ENCODE data around the gene LIPC.

LIPC gene

DNA sequence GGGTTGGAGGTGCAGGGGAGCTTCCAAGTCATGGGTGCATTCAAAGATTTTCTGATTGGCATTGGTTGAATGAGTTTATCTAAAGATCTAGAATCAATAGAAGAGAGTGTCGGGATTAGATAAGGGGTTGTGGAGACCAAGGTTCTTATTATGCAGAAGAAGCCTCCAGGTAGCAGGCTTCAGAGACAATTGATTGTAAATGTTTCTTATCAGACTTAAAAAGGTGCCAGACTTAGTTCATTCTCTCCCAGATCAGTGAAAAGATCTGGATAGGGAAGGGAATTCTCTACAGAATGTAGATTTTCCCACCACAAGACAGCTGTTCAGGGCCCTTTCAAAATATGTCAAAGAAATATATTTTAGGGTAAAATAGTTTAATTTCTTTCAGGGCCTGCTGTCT, 129.5 kb downstream of the LIPC start:
- DNase-seq, result no peak

DNA sequence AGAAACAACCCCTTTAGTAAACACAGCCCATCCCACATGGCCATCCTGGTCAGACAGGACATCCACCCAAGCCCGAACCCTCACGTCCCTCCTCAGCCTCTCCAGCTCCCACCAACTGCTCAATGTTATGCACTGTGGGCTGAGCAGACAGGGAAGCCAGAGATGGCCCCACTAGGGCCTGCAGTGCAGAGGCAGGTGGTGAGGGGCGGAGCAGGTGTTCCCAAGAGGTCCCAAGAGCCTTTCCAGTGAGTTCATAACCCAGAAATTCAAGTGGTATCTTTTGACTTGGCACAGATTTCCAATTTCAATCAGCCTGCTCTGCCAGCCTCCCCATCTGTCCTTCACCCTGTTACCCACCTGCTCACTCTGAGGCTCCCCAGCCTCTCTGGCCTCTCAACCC, 130.3 kb downstream of the LIPC start:
- peak; percentile 85 for DNase-seq

DNA sequence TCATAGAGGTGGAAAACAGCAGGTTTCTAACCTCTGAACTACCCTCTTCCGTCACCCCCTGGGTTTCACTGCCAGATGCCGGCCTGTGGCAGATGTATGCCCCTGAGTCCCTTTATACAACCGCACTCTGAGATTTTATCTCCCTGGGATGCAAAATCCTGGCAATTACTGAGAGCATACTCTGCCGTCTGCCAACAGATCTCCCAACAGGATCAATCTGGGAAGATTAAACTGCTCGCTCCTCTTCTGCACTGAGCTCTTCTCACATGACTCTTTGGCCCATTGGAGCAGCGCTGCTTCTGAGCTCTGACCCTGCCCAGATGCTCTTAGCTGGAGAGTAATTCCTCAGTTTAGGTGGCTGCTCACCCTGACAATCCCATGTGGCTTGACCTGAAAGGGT, 133.2 kb downstream of the LIPC start:
- peak; percentile 20 for DNase-seq

DNA sequence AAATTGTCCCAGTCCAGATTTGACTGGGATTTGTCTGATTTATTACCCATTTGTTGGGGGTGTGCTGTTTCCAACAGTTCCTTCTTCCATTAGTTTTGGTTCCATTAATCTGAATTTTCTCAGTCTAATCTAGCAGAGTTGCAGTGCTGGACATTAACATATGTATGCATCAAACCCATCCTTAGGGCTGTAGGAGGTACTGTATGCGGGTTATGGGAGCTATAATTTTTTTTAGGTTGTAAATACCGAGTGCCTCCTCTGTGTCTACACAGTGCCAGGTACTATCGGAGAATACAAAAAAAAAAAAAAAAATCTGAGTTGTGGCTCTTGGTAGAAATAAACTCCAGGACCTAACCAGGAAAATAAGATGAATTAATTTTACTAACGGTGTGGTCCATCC, 133.8 kb downstream of the LIPC start:
- no peak for DNase-seq

DNA sequence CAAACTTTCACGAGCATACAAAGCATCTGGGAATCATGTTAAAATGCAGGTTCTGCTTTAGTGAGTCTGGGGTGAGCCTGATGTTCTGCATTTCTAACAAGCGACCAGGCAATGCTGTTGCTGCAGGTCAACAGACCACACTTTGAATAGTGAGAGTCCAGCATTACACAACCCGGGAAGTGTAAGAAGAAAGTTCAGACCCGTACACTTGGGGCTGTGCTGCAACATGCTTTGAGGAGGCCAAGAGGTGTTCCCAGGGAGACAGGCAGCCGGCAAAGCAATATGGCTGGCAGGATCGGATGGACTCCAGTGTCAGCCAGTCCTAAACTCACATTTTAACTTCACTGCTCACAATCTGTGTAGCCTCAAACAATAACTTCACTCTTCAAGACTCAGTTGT, 134.2 kb downstream of the LIPC start:
- no peak for DNase-seq

DNA sequence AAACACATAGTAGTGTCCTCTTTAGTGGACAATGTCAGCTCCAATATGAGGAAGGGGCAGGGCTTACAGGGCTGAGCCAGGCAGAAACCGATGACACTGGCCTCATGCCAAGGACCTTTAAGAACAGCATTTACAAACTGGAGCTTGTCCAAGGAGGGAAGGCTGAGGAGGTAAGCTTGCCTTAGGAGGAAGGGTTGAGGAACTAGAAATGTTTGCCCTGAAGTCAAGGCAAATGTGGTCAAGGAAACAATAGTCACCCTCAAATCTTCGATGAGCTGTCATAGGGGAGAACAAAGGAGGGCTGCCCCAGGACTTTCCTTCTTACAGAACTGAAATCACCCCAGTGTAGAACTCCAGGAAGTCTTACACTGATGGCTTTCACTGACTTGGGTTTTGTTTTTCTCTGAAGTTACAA, 136.4 kb downstream of the LIPC start:
- DNase-seq, result no peak

DNA sequence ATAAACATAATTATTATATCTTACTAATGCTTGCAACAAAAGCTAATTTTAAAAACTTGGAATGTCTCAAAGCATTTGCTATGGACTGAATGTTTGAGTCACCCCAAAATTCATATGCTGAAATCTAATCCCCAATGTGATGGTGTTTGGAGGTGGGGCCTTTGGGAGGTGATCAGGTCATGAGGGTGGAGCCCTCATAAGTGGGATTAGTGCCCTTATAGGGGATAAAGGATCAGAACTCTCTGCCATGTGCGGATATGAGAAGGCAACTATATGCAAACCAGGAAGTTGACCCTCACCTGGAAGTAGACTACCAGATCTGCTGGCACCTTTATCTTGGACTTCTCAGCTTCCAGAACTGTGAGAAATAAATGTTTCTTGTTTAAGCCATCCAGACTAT, 137.7 kb downstream of the LIPC start:
- no peak for DNase-seq

DNA sequence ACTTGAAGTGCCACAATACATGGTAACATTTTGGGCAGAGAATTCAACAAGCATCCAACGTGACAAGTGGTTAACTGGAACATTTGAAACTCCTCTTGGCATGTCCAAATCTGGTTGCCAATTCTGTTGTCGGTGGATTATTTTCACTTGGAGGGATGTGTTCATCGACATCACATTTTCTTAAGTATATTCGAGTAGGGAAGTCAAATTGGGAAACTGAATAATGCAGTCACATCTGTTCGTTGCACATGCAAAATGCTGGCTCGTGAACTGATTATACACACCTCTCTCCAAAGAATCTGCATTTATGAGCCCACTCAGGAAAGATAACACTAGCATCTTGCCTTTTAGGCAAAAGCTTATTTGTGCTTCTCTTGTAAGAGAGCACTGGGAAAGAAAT, 139.7 kb downstream of the LIPC start:
- DNase-seq, result no peak

DNA sequence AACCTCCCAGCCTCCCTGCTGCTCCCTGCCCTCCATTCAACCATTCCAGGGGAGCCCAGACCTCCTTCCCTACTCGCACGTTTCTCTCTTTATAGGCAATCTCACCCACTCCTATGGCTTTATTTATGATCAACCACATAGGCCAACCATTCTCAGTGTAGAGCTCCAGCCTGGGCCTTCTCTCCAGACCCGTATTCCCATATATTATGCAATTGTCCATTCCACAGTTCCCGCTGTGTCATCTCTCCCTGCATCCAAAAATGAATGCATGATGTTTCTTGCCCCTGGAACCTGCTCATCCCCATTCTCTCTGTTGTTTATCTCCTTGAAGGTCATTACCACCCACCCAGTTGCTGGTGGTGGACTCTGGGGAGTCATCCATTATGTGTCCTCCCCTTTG, 140.7 kb downstream of the LIPC start:
- no peak for DNase-seq

DNA sequence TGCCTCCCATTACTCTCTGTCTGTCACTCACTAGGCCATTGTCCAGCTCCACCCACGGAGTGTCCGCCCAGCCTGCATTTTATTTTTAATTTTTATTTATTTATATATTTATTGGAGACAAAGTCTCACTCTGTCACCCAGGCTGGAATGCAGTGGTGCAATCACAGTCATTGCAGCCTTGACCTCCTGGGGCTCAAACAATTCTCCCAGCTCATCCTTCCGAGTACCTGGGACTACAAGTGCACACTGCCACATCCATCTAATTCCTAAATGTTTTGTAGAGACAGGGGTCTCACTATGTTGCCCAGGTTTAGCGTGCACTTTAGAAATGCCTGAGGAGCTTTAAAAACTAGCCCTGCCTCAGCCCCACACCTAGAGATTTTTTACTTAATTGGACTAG, 141.5 kb downstream of the LIPC start:
- DNase-seq, result no peak

DNA sequence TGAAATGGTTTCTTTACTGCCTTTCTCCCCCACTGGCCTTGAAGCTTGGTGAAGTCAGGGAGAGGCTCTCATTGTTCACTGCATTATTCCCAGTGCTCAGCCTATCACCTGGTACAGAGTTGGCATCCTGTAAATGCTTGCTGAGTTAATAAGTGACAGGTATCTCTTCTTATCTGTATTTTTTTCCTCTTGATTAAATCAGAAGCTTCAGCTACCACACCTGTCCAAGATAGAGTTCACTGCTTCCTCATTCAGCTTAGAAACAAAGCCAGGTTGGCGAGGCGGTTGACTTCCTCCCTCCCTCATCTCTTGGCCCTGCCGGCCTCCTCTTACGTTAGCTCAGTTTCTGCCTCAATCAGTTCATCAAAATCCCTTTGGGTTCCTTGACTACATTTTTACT, 142.8 kb downstream of the LIPC start:
- DNase-seq, result no peak

DNA sequence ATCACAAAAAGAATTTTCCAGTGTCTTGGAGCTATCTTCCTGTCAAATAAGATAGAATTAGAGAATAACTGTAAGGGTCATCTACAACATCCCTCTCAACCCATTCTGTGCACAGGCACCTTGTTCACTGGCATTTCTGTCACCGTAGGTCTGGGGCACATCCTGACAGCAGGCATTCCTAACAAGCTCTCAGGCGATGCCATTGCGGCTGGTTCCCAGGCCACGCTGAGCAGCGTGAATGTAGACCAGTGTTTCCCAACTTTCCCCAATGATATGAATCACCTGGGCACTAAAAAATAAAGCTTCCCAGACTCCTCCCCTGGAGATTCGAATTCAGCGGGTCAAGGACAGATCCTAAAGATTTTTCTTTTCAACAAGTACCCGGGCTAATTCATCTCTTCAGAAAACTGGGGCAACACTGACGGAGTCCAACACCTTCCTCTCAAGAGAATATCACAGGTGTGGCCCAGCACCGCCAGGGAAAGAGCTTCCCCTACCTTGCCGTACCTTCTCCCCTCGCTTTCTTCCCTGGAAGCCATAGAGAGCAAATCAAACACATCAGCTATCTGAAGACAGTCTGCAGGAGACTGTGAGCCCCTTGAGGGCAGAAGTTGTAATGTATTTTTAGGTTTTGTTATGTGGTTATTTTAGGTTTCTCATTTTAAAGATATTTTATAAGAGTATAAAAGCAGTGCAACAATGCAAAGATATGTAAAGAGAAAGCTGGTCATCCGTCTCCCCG, 143.4 kb downstream of the LIPC start:
- no peak for DNase-seq

DNA sequence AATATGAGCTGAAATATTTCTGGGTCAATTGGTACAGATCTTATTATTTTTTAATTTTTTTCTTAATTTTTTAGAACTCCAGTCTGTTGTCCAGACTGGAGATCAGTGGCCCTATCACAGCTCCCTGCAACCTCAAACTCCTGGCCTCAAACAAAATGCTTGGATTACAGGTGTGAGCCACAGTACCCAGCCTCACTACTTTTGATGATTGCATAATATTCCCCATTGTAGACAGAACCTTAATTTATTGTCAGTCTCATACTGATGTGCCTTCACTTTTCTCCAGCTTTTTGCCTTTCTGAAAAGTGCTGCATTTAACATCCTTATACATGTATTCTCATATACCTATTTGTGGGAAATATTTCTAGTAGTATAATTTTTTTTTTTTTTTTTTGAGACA, 144.9 kb downstream of the LIPC start:
- no peak for DNase-seq

DNA sequence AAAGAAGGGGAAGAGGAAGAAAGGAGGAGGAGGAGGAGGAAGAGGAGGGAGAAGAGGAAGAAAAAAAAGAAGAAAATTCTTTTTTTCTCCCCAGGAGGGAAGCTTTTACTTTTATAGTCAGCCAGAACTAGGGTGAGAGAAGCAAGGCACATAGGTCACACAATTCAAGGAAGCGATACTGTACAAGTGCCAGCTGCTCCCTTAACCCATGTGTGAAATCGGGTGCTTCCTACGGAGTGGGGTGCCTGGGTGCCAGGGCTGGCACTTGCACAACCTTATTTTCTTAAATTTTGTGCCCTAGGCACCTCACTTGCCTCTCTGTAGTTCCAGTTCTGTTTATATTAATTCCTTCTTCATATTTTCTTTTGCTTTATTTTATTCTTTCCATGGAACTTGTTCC, 150.4 kb downstream of the LIPC start:
- DNase-seq, result no peak

DNA sequence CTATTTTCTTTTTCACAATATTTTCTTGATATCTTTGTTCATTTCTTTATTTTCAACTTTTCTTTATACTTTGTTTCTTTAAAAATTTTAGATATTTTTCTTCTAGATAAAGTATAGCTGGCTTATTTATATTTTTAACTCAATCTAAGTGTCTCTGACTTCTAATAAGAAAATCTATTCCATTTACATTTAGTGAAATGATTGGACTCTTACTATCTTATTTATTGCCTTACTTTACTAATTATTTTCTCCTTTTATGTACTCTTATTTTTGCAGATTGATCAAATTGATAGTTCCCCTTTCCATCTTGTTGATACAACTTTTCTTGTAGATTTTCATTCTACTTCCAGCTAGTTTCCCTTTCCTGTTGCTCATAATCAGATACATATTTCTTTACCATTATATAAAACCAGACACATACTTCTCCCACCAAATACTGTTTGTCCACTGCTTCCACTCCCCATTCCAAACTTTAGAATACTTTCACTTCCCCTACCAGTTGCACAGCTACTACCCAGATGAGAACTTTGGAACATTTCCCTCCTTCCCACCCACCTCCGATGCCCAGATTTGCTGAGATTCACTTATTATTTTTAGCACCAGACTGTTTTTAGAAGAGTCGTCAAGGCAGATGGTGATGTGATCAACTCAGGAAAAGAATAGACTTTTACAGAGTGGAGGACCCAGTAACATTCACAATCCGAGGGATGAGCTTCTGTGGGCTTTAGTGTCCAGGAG, 151.5 kb downstream of the LIPC start:
- no peak for DNase-seq

DNA sequence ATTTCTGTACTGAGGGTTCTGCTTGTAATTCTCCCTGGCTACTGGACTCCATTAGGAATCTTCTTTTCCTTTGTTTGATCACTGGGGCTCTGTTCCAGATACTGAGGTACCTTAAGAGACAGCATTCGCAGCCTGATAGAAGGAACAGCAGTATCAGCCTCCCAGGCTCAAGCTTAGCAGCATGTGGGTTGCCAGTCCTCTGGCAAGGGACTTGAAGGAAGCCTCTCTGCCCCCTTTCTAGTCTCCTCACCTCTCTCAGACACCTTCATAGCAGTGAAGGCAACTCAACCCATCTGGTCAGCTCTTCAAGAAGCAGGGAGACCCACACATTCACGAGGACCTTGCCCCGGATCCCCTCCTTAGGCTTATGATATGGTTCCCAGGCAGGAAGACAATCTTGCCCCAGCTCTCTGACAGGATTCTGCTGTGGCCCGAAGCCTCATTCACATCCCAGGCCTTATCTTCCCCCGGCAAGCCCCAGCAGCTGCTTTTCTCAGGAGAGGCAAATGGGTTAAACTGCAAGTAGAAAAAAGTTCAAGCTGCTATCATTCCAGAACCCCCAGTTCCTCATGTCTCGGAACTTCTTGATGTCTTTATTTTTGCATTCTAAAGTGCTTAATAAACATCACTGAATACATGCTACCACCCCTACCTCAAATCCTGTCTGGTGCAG, 153.1 kb downstream of the LIPC start:
- no peak for DNase-seq

DNA sequence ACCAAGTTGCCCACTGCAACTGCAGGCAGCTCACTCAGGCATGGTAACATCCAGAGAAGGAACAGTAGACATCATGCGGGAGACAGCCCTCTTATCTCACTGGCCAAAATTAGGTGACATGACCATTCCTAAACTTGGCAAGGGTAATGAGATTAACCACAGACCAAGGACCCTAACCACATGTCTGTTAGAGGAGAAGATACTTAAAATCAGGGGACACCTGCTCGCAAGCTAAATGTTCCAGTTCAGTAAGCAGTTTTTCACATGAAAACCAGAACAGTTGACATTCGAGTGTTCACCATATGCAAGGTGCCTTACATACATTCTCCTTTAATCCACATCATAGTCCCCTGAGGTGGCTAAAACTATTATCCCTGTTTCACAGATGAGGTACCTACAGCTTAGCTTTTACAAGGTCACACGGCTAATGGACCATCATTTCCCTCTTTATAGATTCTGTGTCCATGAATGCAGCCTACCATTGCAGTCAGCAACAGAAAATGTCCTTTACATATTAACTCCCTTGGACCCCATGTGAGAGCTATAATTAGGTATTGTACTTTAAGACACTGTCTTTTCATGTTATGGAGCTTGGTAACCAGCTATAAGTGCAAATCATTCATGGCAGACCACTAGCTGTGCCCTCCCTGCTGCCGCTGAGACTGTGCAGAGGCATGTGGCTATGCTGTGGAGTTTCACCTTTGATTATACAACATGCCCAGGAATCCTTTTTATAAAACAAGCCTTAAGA, 154.1 kb downstream of the LIPC start:
- no peak for DNase-seq

DNA sequence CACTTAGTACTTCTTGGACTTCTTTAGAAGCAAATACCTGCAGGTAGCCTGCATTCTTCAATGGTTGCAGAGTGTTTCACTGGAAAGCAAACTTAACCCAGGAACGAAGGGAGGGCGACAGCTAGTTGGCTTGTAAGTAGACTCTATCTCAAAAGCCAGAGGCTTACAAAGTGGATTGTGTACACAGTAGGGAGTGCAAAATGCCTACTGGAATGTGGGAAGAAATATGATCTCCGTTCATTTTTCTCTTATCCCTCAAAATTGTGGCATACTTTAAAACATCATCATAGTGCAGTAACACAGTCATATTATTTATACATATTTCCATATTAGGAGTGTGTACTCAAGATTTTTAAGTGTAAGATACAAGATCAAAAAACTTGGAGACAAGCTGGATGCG, 155.7 kb downstream of the LIPC start:
- no peak for DNase-seq

DNA sequence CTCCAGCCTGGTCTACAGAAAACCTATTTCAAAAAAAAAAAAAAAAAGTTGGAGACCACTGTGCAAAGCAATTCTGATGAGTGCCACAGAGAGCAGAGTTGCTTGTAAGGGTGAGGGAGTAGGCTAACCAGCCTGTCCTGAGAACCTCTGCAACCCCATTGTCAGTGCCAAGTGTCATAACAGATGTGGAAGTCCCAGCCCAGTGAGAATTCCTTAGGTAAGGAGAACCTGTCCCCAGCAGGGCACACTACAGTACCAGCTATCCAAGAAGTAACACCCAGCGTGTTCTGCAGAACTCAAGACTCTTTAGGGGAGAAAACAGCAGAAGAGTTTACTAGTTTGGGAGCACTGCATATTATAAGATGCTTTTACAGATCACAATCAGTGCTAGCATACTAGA, 156.3 kb downstream of the LIPC start:
- DNase-seq, result no peak

DNA sequence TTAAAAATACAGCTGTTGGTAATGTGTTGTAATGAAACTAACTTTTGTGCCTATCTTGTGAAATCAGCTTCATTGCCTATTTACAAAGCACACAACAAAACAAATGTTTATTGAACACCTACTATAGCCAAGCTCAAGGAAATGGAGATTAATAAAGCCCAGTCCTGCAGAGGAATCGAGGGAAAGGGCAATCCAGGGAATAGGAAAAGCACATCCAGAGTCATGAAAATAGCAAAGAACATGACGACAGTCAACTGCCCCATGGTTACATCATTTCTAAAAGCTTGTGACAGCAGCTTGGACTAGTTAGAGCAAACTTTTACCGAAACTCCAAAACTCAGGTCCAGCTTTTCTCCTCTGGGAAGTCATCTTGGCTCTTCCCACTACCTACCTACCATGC, 157.3 kb downstream of the LIPC start:
- no peak for DNase-seq

DNA sequence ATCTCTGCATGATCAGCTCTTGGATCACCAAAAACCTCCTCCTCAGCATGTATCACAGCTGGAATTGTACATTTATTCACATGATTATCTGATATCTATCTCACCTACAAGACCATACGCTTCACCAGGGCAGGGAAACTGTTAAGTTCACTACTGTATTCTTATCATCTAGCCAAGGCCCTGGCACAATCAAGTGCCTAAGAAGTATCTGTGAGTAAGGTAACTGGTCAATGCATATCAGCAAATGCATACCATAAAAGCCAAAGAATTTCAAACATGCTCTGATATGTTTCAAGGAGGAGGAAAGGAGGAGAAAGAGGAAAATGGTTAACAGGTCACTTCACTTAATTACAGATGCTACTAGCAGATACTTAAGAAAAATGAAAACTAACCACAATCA, 158.4 kb downstream of the LIPC start:
- no peak for DNase-seq

DNA sequence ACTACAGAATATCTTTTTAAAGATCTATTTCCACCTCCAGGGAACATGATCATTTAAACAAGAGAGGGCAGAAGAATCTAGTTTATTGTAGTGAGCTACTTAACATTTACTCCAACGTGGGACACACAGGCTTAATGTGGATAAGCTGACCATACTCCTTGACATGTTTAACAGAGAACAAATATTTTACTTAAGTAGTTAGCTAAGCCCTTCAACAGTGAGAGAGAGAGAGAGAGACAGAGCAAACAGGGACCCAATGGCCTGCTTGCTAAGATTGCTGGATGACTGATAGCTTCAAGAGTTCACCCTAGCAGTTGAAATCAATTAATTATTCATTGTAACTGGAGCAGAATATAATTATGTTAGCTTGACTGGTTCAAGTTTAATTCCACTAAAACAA, 159.1 kb downstream of the LIPC start:
- no peak for DNase-seq

DNA sequence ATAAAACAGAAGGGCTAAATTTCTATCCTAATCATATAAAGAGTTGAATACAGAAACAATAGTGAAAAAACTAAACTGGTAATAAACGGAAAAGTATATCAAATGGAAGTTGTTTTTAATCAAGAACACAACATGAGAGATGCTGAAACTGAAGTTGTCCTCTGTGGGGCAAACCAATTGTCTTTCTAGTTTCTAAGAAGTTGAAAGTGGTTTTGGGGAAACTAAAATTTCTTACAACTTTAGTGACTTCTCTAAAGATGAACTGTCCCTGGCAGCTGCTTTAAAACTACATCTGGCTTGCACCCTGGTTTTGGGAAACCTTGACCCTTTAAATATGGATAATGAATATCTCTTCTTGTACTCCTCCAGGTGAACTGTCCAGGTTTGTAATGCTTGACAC, 162.1 kb downstream of the LIPC start:
- DNase-seq, result no peak

DNA sequence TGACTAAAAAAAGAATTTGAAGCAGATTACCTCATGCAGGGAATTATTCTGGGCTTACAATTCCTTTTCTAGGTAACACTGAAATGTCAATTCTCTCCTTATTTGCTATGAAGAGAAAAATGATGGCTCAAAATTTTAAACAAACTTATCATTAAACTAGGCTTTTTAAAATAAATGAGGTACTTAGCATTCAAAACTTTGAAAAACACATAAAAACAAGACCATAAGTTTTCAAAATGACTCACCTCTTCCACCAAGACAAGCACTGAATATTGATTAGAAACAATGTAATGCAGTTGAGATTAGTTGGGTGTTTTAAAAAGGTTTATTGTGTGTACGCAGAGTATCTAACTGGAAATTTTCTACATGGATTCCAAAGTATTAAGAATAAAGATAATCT, 163.1 kb downstream of the LIPC start:
- no peak for DNase-seq
